ENCODE data around the gene DNAH17. TPM values are rescaled to one million over a fixed set of nuclear protein-coding genes. Genes with fewer than 3 reads are reported as not detected.

Gene DNAH17
- total RNA-seq, 4 donors from 2014 or later, result under 0.01 TPM; not detected in 3

GRCh38 chr17:78490156-78490555, 87.0 kb downstream of the DNAH17 start:
- DNase-seq, result no peak
- H3K27me3 ChIP-seq, result no peaks in the 10 kb centered on the region
- no peak overlapping the region for H3K4me3 ChIP-seq
- intact Hi-C loops (cut with DNase I; ENCODE audit: low total_unique reads) (loop anchor here (10.0 kb wide), 1 partner anchor 255 kb away; no protein-coding TSS in a partner anchor), in situ Hi-C loops (cut with MboI; ENCODE audit: low pct_ligation_motif_present in 1 of 4, low pct_unique_long_range_greater_than_20kb in 1 of 4, low sequenced_read_pairs in 3 of 4) (loop anchor here in 1 of 4 donors (10.0 to 25.0 kb wide), 2 partner anchors 215 to 322 kb away; no protein-coding TSS in a partner anchor)
- H3K9me3 ChIP-seq, result no peaks in the 10 kb centered on the region
- 59 to 79% methylated on average over 4 to 10 of the region's 10 CpGs for WGBS, 2 donors (ENCODE audit: low coverage in 1 of 2)
- H3K27ac ChIP-seq, result no peak overlapping the region
- H3K4me1 ChIP-seq, result no peaks in the 10 kb centered on the region
- no peak for TF ChIP-seq EP300 (IDR thresholded peaks at IDR 0.05; ENCODE audit: low read depth)
- TF ChIP-seq POLR2AphosphoS5 (IDR thresholded peaks at IDR 0.05), result no peak
- no peaks in the 10 kb centered on the region for H3K36me3 ChIP-seq

GRCh38 chr17:78488867-78489634, 88.1 kb downstream of the DNAH17 start:
- no peak overlapping the region for H3K4me3 ChIP-seq
- in situ Hi-C loops (cut with MboI; ENCODE audit: low pct_ligation_motif_present in 1 of 4, low pct_unique_long_range_greater_than_20kb in 1 of 4, low sequenced_read_pairs in 3 of 4) (loop anchor here in 1 of 4 donors (25.0 kb wide), 1 partner anchor 323 kb away; no protein-coding TSS in a partner anchor), intact Hi-C loops (cut with DNase I; ENCODE audit: low total_unique reads) (no loop called here)
- no peak overlapping the region for H3K27ac ChIP-seq
- no peaks in the 10 kb centered on the region for H3K9me3 ChIP-seq
- H3K4me1 ChIP-seq, result peaks cover 0 to 11% (median 10%) of the 10 kb centered on the region in 4 donors
- DNase-seq, result no peak
- no peaks in the 10 kb centered on the region for H3K36me3 ChIP-seq
- H3K27me3 ChIP-seq, result peaks cover 3% of the 10 kb centered on the region
- TF ChIP-seq CTCF (IDR thresholded peaks at IDR 0.05) (no peak), EP300 (IDR thresholded peaks at IDR 0.05; ENCODE audit: low read depth) (no peak), POLR2AphosphoS5 (IDR thresholded peaks at IDR 0.05) (no peak), POLR2A (IDR thresholded peaks at IDR 0.05) (no peak)
- WGBS, 2 donors (ENCODE audit: low coverage in 1 of 2), result 74 to 89% methylated on average over 5 to 13 of the region's 13 CpGs

GRCh38 chr17:78488156-78488555, 89.0 kb downstream of the DNAH17 start:
- WGBS, 2 donors (ENCODE audit: low coverage in 1 of 2), result 91 to 93% methylated on average over 3 to 10 of the region's 10 CpGs
- Histone ChIP-seq H3K36me3 (no peaks in the 10 kb centered on the region), H3K4me3 (no peak overlapping the region), H3K27ac (no peak overlapping the region), H3K27me3 (peaks cover 4% of the 10 kb centered on the region), H3K4me1 (peaks cover 0 to 12% (median 10%) of the 10 kb centered on the region in 4 donors), H3K9me3 (no peaks in the 10 kb centered on the region)
- TF ChIP-seq CTCF (IDR thresholded peaks at IDR 0.05) (no peak), POLR2A (IDR thresholded peaks at IDR 0.05) (no peak), EP300 (IDR thresholded peaks at IDR 0.05; ENCODE audit: low read depth) (no peak), POLR2AphosphoS5 (IDR thresholded peaks at IDR 0.05) (no peak)
- intact Hi-C loops (cut with DNase I; ENCODE audit: low total_unique reads), result no loop called here
- no peak for DNase-seq
- in situ Hi-C loops (cut with MboI; ENCODE audit: low pct_ligation_motif_present in 1 of 4, low pct_unique_long_range_greater_than_20kb in 1 of 4, low sequenced_read_pairs in 3 of 4), result loop anchor here in 1 of 4 donors (25.0 kb wide), 1 partner anchor 324 kb away; no protein-coding TSS in a partner anchor

- intact Hi-C loops (cut with DNase I; ENCODE audit: low total_unique reads) (no loop called here), in situ Hi-C loops (cut with MboI; ENCODE audit: low pct_ligation_motif_present in 1 of 4, low pct_unique_long_range_greater_than_20kb in 1 of 4, low sequenced_read_pairs in 3 of 4) (loop anchor here in 1 of 4 donors (25.0 kb wide), 1 partner anchor 325 kb away; no protein-coding TSS in a partner anchor)
- Histone ChIP-seq H3K27me3 (peaks cover 4% of the 10 kb centered on the region), H3K27ac (no peak overlapping the region), H3K9me3 (no peaks in the 10 kb centered on the region), H3K4me3 (no peak overlapping the region), H3K36me3 (no peaks in the 10 kb centered on the region), H3K4me1 (peaks cover 0 to 12% (median 10%) of the 10 kb centered on the region in 4 donors)
- WGBS, 2 donors (ENCODE audit: low coverage in 1 of 2), result 75 to 76% methylated on average over 6 to 13 of the region's 13 CpGs
- DNase-seq, result no peak
- no peak for TF ChIP-seq CTCF (IDR thresholded peaks at IDR 0.05)
- TF ChIP-seq EP300 (IDR thresholded peaks at IDR 0.05; ENCODE audit: low read depth), result no peak
- no peak for TF ChIP-seq POLR2AphosphoS5 (IDR thresholded peaks at IDR 0.05)
- TF ChIP-seq POLR2A (IDR thresholded peaks at IDR 0.05), result no peak
Observed at GRCh38 chr17:78486946-78487680, 90.1 kb downstream of the DNAH17 start.

All from transverse colon (tissue), 4 donors.